HepG2 (cell line): Measurements from ENCODE around the gene CER1. TPM values are rescaled to one million over a fixed set of nuclear protein-coding genes. Genes with fewer than 3 reads are reported as not detected.

Source experiments
- ATAC-seq: fragments of 200-7000 bp; cut with Tn5 transposase; 3 replicates; pipeline ENCODE4 v1.9.1; 2020; ENCODE audit warnings: mild to moderate bottlenecking, moderate library complexity
- BruUV-seq: library from RNA; stranded (reverse); fragments of 400-500 nt; replicated peaks from 2 replicates; lab custom pipeline; 2021; lab: Mats Ljungman, UMichigan
- CTCF ChIA-PET: fragments of 300-600 bp; formaldehyde crosslinking; extraction: SDS; loops from one replicate; lab custom pipeline; 2021; ENCODE audit warnings: low total read pairs, inconsistent platforms, low intra/inter-chr PET ratio; lab: Yijun Ruan, JAX
- POLR2A ChIA-PET: fragments of 350-600 bp; sonication (Branson Sonifier 250); formaldehyde crosslinking; loops from one replicate; lab custom pipeline; 2020; ENCODE audit warnings: antibody characterized with exemption, inconsistent platforms; lab: Yijun Ruan, JAX
- DNase-seq: peaks from one replicate; pipeline ENCODE4 v3.0.0-alpha.2; 2015; ENCODE audit warnings: low spot score
- FAIRE-seq: peaks from 3 replicates; lab custom pipeline; 2011; peaks lifted over from hg19 to GRCh38; lab: Jason Lieb, UNC
- H2AFZ ChIP-seq: one replicate; pipeline ENCODE4 v1.6.1; 2011; ENCODE audit warnings: low read length, inconsistent platforms
- H3K27ac ChIP-seq: fragments of 300-600 bp; 3 replicates; pipeline ENCODE4 v1.8.0; 2011; ENCODE audit warnings: mixed run types, mild to moderate bottlenecking, mixed read lengths, low read length, inconsistent platforms; ENCODE audit not compliant: insufficient read depth; ENCODE audit errors: extremely low read length
- H3K27me3 ChIP-seq, 2 experiments: fragments of 200-600 bp in 1 of 2; 2 replicates in 1 of 2; 3 replicates in 1 of 2; pipeline versions ENCODE4 v1.6.0 to v1.8.0; 2011; ENCODE audit warnings: low read length in 2 of 2, mild to moderate bottlenecking in 2 of 2, moderate library complexity in 2 of 2, inconsistent platforms in 1 of 2; ENCODE audit not compliant: insufficient read depth in 2 of 2, control insufficient read depth in 1 of 2
- H3K36me3 ChIP-seq, 2 experiments: fragments of 200-600 bp in 1 of 2; replicated peaks in 1 of 2; 2 replicates in 1 of 2; 3 replicates in 1 of 2; pipeline versions ENCODE4 v1.5.1 to v1.8.0; 2011; ENCODE audit warnings: low read length in 2 of 2, inconsistent platforms in 1 of 2; ENCODE audit not compliant: insufficient read depth in 2 of 2, control insufficient read depth in 1 of 2
- H3K4me1 ChIP-seq: 2 replicates; pipeline ENCODE4 v1.5.1; 2012; ENCODE audit warnings: low read length, inconsistent platforms; ENCODE audit not compliant: insufficient read depth
- H3K4me2 ChIP-seq: 2 replicates; pipeline ENCODE4 v1.6.0; 2011; ENCODE audit warnings: low read depth, low read length, inconsistent platforms
- H3K4me3 ChIP-seq, 3 experiments: fragments of 200-600 bp in 1 of 3; sonication (generic), shearing (Covaris generic) in 1 of 3; replicated peaks in 1 of 3; 2 replicates each; pipeline ENCODE4 v1.5.1; 2011 to 2016; ENCODE audit warnings: low read length in 3 of 3, inconsistent platforms in 2 of 3, low read depth in 2 of 3, mild to moderate bottlenecking in 2 of 3, control low read depth in 1 of 3, mixed read lengths in 1 of 3; ENCODE audit not compliant: insufficient read depth in 1 of 3
- H3K79me2 ChIP-seq: one replicate; pipeline ENCODE4 v1.6.1; 2011; ENCODE audit warnings: low read length, inconsistent platforms; ENCODE audit not compliant: insufficient read depth
- H3K9ac ChIP-seq: 2 replicates; pipeline ENCODE4 v1.6.0; 2011; ENCODE audit warnings: mild to moderate bottlenecking, low read depth, low read length, inconsistent platforms; ENCODE audit not compliant: insufficient read depth
- H3K9me3 ChIP-seq: 2 replicates; pipeline ENCODE4 v1.5.1; 2012; ENCODE audit warnings: mild to moderate bottlenecking, low read length
- H4K20me1 ChIP-seq: 2 replicates; pipeline ENCODE4 v1.6.0; 2011; ENCODE audit warnings: inconsistent platforms, mild to moderate bottlenecking, low read length, moderate library complexity; ENCODE audit not compliant: insufficient read depth
- ARNT ChIP-seq: fragments of 450-650 bp; IDR thresholded peaks from 2 replicates; pipeline ENCODE4 v1.6.1; 2017
- CEBPZ ChIP-seq: IDR thresholded peaks from 2 replicates; pipeline ENCODE4 v1.6.1; 2012; ENCODE audit warnings: low read length, improper control_type of control experiment
- NFRKB ChIP-seq: fragments of 450-650 bp; IDR thresholded peaks from 2 replicates; pipeline ENCODE4 v1.6.1; 2017
- POLR2G ChIP-seq: fragments of 200-400 bp; formaldehyde crosslinking; IDR thresholded peaks from 2 replicates; pipeline ENCODE4 v1.6.1; 2018; ENCODE audit warnings: mild to moderate bottlenecking, low read depth, low read length, moderate library complexity
- RBM22 ChIP-seq: fragments of 200-400 bp; formaldehyde crosslinking; optimal IDR thresholded peaks from 2 replicates; pipeline ENCODE3; 2017; ENCODE audit warnings: mild to moderate bottlenecking, low read length, moderate library complexity
- THRA ChIP-seq: sonication (generic); formaldehyde crosslinking; IDR thresholded peaks from 2 replicates; pipeline ENCODE4 v1.4.0; 2020; ENCODE audit warnings: missing genetic modification reagents, borderline replicate concordance
- ZNF234 ChIP-seq: sonication (generic); formaldehyde crosslinking; conservative IDR thresholded peaks from 2 replicates; pipeline ENCODE4 v1.5.1; 2020; ENCODE audit warnings: mild to moderate bottlenecking, missing genetic modification reagents
- ZNF235 ChIP-seq: sonication (generic); formaldehyde crosslinking; IDR thresholded peaks from 2 replicates; pipeline ENCODE4 v1.8.1; 2023; ENCODE audit warnings: mild to moderate bottlenecking, missing genetic modification reagents, borderline replicate concordance
- WGBS: methylation state at CpG from one replicate; pipeline ENCODE4 v1.1.6; 2017; ENCODE audit warnings: low lambda C conversion rate; 5-methylcytosine and 5-hydroxymethylcytosine counted together
- in situ Hi-C: cut with HindIII; loops from 2 replicates; pipeline ENCODE4 v1.10.0; 2017; ENCODE audit warnings: low pct_unique_long_range_greater_than_20kb; ENCODE audit not compliant: extremely low pct_ligation_motif_present
- intact Hi-C: fragments of 100-400 bp; cut with micrococcal nuclease; formaldehyde crosslinking; loops from one replicate; pipeline ENCODE4 v1.10.0; 2022; ENCODE audit not compliant: unreplicated experiment
- polyA plus RNA-seq, 8 experiments: library from polyadenylated mRNA; depleted of rRNA in 3 of 8; stranded (reverse) in 7 of 8; unstranded in 1 of 8; fragments of >200 nt; fragmentation: Illumina TruSeq in 4 of 8; extraction: Trizol in 4 of 8; gene quantifications; 2 replicates each; pipeline versions ENCODE4 v1.2.1 to v1.2.3, GENCODE V29; 2011 to 2016; ENCODE audit warnings: low read depth in 4 of 8, missing spikeins in 1 of 8, mixed read lengths in 1 of 8; ENCODE audit not compliant: insufficient read depth in 1 of 8
- total RNA-seq, 5 experiments: library from RNA; depleted of rRNA; stranded (reverse); fragments of >200 nt; fragmentation: Illumina TruSeq; extraction: Trizol; gene quantifications; 2 replicates each; pipeline ENCODE4 v1.2.3, GENCODE V29; 2016; ENCODE audit warnings: low read depth in 1 of 5

Gene CER1
- total and polyA plus RNA-seq, 2 of the 13 experiments (the other 11 are each of a cell fraction or from before 2014, with no cell fraction given), result 0.18 TPM; not detected in 1

GRCh38 chr9:14749741-14750211 is 27.2 kb upstream of the CER1 start:
- WGBS, result 95% methylated on average over 9 of the region's 9 CpGs
- no peak for ATAC-seq
- intact Hi-C loops, result no loop called here
- H3K4me3 ChIP-seq, result no peak overlapping the region
- CTCF ChIA-PET, result no interaction called here
- no peaks in the 10 kb centered on the region for H3K9me3 ChIP-seq
- H3K4me2 ChIP-seq, result no peak overlapping the region
- POLR2A ChIA-PET, result no interaction called here
- no peak for DNase-seq
- H3K36me3 ChIP-seq, result peaks cover 9 to 96% of the 10 kb centered on the region in 2 experiments
- no TSS peak for BruUV-seq
- H4K20me1 ChIP-seq, result no peaks in the 10 kb centered on the region
- TF ChIP-seq POLR2G (0 out of 2 replicates have a peak, but pooled peaks have one; percentile 43), THRA (CRISPR knock-in tag) (no peak), NFRKB (no peak)
- no peak overlapping the region for H2AFZ ChIP-seq
- no peaks in the 10 kb centered on the region for H3K4me1 ChIP-seq
- FAIRE-seq, result no peak
- in situ Hi-C loops, result no loop called here
- H3K27ac ChIP-seq, result no peak overlapping the region
- H3K27me3 ChIP-seq, result no peaks in the 10 kb centered on the region
- no peak overlapping the region for H3K9ac ChIP-seq
- H3K79me2 ChIP-seq, result no peaks in the 10 kb centered on the region

GRCh38 chr9:14748373-14748772 is 25.8 kb upstream of the CER1 start:
- no peak overlapping the region for H3K4me3 ChIP-seq
- 98% methylated on average over 3 of the region's 3 CpGs for WGBS
- TF ChIP-seq RBM22, result peak; percentile 61
- TF ChIP-seq CEBPZ, result no peak
- TF ChIP-seq ARNT, result no peak
- TF ChIP-seq ZNF234 (CRISPR knock-in tag), result no peak
- TF ChIP-seq ZNF235, result no peak
- in situ Hi-C loops, result no loop called here
- intact Hi-C loops, result loop anchor here (1.0 kb wide), 1 partner anchor 9 kb away; no protein-coding TSS in a partner anchor
- H3K36me3 ChIP-seq, result peaks cover 9 to 91% of the 10 kb centered on the region in 2 experiments
- no peaks in the 10 kb centered on the region for H3K79me2 ChIP-seq
- no peaks in the 10 kb centered on the region for H3K9me3 ChIP-seq
- H2AFZ ChIP-seq, result no peak overlapping the region
- no peak overlapping the region for H3K9ac ChIP-seq
- no peak overlapping the region for H3K27ac ChIP-seq
- no TSS peak for BruUV-seq
- ATAC-seq, result no peak; the same call in 2 of the 3 replicates
- no peak for FAIRE-seq
- ChIA-PET POLR2A (no interaction called here), CTCF (no interaction called here)
- H3K4me1 ChIP-seq, result no peaks in the 10 kb centered on the region
- H3K4me2 ChIP-seq, result no peak overlapping the region
- no peaks in the 10 kb centered on the region for H4K20me1 ChIP-seq
- H3K27me3 ChIP-seq, result no peaks in the 10 kb centered on the region
- DNase-seq, result no peak
